ENCODE measurements around the gene PER2. TPM values are rescaled to one million over a fixed set of nuclear protein-coding genes. Genes with fewer than 3 reads are reported as not detected.

Gene PER2
- total and polyA plus RNA-seq, 10 donors = 2.0 to 16.2 (median 12.0) TPM

DNA sequence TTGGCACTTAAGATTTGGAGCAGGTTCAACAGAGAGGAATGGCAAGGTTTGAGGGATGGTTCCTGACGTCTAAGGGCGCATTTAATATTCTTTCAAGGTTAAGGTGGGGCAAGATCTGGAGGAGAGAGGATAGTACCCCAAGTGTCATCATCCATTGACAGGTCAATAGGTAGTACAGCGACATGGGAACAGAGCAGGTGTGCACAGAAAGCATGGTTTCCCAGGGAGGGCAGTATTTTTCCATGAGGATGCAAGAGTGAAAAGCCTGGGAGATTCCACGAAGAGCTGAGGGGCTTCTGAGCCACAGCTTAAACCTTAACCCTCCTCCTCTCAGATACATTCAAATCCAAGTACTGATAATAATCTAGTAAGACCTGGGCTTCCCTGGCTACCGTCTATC, 57.7 kb downstream of the PER2 start:
- DNase-seq = no peak
- 79 to 86% (median 82%) methylated on average over 5 of the region's 5 CpGs for WGBS, 5 donors
- peaks cover 0 to 30% (median 3%) of the 10 kb centered on the region in 6 donors for H3K36me3 ChIP-seq

DNA sequence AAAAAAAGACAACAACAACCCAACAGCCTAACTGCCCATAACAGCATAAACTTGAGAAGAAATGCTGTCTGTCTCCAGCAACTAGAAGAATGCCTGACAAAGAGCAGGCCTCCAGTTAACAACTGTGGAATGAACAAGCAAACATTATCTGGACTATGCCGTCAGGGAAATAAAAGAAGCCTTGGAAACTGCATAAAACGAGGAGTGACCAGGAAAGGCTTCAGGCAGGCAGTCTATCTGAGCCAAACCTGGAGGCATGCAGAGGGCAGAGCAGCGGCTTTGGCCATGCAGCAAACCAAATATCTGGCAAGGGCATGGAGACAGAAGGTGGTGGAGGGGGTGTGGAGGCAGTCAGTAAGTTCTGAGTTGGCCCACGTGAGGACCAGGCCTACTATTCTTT, 59.7 kb downstream of the PER2 start:
- Histone ChIP-seq H3K4me1 (peaks cover 0 to 35% (median 17%) of the 10 kb centered on the region in 6 donors), H3K9me3 (no peaks in the 10 kb centered on the region), H3K36me3 (peaks cover 0 to 50% (median 6%) of the 10 kb centered on the region in 6 donors), H3K4me3 (no peak overlapping the region), H3K27me3 (replicated peaks in 1 of 7) (no peaks in the 10 kb centered on the region), H3K27ac (no peak overlapping the region)
- no peak for TF ChIP-seq POLR2A (IDR thresholded peaks at IDR 0.05)
- TF ChIP-seq POLR2AphosphoS5 (IDR thresholded peaks at IDR 0.05) = no peak
- TF ChIP-seq, protein P1, sequence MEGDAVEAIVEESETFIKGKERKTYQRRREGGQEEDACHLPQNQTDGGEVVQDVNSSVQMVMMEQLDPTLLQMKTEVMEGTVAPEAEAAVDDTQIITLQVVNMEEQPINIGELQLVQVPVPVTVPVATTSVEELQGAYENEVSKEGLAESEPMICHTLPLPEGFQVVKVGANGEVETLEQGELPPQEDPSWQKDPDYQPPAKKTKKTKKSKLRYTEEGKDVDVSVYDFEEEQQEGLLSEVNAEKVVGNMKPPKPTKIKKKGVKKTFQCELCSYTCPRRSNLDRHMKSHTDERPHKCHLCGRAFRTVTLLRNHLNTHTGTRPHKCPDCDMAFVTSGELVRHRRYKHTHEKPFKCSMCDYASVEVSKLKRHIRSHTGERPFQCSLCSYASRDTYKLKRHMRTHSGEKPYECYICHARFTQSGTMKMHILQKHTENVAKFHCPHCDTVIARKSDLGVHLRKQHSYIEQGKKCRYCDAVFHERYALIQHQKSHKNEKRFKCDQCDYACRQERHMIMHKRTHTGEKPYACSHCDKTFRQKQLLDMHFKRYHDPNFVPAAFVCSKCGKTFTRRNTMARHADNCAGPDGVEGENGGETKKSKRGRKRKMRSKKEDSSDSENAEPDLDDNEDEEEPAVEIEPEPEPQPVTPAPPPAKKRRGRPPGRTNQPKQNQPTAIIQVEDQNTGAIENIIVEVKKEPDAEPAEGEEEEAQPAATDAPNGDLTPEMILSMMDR (IDR thresholded peaks at IDR 0.05 in 8 of 11, conservative IDR thresholded peaks at IDR 0.05 in 3 of 11) = no peak
- intact Hi-C loops (cut with DNase I; ENCODE audit: low total_unique reads) = no loop called here
- no peak for DNase-seq
- WGBS, 5 donors = 66 to 91% (median 83%) methylated on average over 4 of the region's 4 CpGs

More for the DNA sequence above, 57.7 kb downstream of the PER2 start:
- Histone ChIP-seq H3K4me1 (peaks cover 0 to 44% (median 20%) of the 10 kb centered on the region in 6 donors), H3K9me3 (no peaks in the 10 kb centered on the region), H3K4me3 (peak overlapping the region; percentile 51 to 87 (median 60)), H3K27ac (peak overlapping the region in 1 of 8 donors; percentile 81), H3K27me3 (replicated peaks in 1 of 7) (peaks cover 0 to 5% (median 0%) of the 10 kb centered on the region in 7 donors)
- TF ChIP-seq POLR2AphosphoS5 (IDR thresholded peaks at IDR 0.05) (no peak), POLR2A (IDR thresholded peaks at IDR 0.05) (no peak)
- TF ChIP-seq, protein P1 (IDR thresholded peaks at IDR 0.05 in 8 of 11, conservative IDR thresholded peaks at IDR 0.05 in 3 of 11) = no peak
- intact Hi-C loops (cut with DNase I; ENCODE audit: low total_unique reads) = no loop called here

DNA sequence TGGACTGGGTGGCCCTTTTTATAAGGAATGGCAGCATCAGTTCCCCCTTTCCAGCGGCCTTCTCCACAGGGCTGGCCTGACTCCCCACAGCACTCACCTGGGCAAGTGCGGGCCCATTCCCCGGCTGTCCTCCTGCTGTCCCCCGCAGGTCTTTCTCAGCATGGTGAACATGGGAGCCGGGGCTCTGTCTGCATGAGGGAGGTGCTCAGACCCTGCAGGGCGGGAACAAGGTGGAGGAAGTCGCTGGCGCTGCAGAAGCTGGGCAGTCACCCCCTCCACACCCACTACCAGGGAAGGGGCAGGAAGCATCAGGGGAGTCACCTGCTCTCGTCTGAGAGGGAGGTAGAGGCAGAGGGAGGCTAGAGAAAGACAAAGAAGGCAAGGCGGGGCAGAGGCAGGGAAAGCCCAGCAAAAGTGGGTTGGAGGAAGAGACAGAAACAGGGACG, 60.8 kb downstream of the PER2 start:
- Histone ChIP-seq H3K27ac (no peak overlapping the region), H3K4me3 (no peak overlapping the region), H3K36me3 (peaks cover 0 to 53% (median 6%) of the 10 kb centered on the region in 6 donors), H3K4me1 (peaks cover 0 to 35% (median 17%) of the 10 kb centered on the region in 6 donors), H3K27me3 (replicated peaks in 1 of 7) (no peaks in the 10 kb centered on the region), H3K9me3 (no peaks in the 10 kb centered on the region)
- intact Hi-C loops (cut with DNase I; ENCODE audit: low total_unique reads) = no loop called here
- WGBS, 5 donors = 70 to 90% (median 86%) methylated on average over 11 of the region's 11 CpGs
- DNase-seq = no peak
- TF ChIP-seq POLR2A (IDR thresholded peaks at IDR 0.05) (no peak), POLR2AphosphoS5 (IDR thresholded peaks at IDR 0.05) (no peak)
- TF ChIP-seq, protein P1 (IDR thresholded peaks at IDR 0.05 in 8 of 11, conservative IDR thresholded peaks at IDR 0.05 in 3 of 11) = no peak

DNA sequence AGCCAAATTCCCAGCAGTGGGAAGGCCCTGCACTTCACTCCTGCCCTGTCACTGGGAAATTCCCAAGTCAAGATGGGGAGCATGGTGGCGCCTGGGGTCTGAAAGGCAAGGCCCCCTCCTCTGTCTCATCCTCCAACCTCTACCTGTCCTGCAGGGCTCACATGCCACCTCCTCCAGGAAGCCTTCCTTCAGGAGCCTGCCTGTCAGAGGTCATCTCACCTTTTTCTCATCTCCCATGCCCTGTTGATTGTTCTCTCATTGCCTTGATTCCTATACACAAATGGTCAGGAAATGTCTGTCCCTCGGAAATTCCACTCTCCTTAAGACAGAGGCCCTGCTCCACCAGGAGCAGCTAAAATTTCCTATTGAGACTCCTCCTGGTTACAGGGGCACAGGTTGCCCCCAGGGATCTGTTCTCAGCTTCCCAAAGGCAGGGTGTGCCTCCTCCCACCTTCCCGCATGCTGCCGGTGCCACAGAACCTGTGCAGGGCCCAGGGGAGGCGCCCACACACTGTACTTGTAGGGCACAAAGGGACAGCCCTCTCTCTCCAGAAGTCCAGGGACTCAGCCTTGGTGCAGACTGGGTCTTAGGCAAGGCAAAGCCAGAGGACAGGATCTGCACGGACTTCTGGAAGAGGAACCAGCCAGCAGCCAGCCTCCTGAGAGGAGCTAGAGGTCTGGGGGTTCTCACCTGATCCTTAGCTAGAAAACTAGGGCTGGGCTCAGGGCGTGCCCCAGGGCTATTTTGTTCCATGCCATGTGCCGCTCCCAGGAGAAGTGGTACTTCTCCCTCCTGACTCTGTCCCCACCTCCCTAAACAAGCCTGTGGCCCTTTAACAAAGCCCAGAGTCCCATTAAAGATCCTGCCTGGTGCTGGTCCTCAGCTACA, 61.5 kb downstream of the PER2 start:
- no peak overlapping the region for H3K4me3 ChIP-seq
- WGBS, 5 donors = 82 to 94% (median 92%) methylated on average over 7 to 8 of the region's 8 CpGs
- H3K27ac ChIP-seq = no peak overlapping the region
- intact Hi-C loops (cut with DNase I; ENCODE audit: low total_unique reads) = no loop called here
- peaks cover 0 to 32% (median 16%) of the 10 kb centered on the region in 6 donors for H3K4me1 ChIP-seq
- no peaks in the 10 kb centered on the region for H3K27me3 ChIP-seq (replicated peaks in 1 of 7)
- H3K9me3 ChIP-seq = no peaks in the 10 kb centered on the region
- peaks cover 0 to 53% (median 6%) of the 10 kb centered on the region in 6 donors for H3K36me3 ChIP-seq
- no peak for TF ChIP-seq POLR2AphosphoS5 (IDR thresholded peaks at IDR 0.05)
- TF ChIP-seq POLR2A (IDR thresholded peaks at IDR 0.05) = no peak
- TF ChIP-seq, protein P1 (IDR thresholded peaks at IDR 0.05 in 8 of 11, conservative IDR thresholded peaks at IDR 0.05 in 3 of 11) = no peak
- no peak for DNase-seq
